ENCODE results near the gene C20orf96. TPM values are rescaled to one million over a fixed set of nuclear protein-coding genes. Genes with fewer than 3 reads are reported as not detected.

The C20orf96 gene
- polyA plus RNA-seq, 1 donor from 2014 or later, result 10.9 TPM

DNA sequence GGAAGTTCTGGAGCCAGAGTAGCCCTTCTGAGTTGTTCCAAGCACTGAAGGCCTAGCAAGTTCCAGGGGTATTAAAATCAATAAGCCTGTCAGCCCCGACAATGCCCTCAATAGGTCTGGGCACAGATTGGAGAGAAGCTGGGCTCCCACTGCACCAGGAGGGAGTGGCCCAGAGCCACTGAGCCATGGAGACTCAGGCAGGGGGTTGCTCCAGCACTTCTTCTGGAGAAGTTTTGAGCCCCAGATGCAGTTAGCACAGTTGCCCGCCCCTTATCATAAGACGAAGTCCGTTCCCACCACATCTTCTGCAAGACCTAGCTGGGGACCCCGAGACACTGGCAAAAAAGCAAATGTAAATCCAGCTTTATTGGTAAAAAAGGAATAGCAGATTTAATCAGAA, 20.0 kb downstream of the C20orf96 start:
- no peak overlapping the region for H3K27ac ChIP-seq (ENCODE audit: low read length)

More for the DNA sequence above, 20.0 kb downstream of the C20orf96 start:
- Histone ChIP-seq H3K9ac (ENCODE audit: low read length) (no peak overlapping the region), H3K9me3 (ENCODE audit: low read length) (no peaks in the 10 kb centered on the region), H3K4me3 (ENCODE audit: low read length) (no peak overlapping the region), H3F3A (ENCODE audit: insufficient read depth, low read length, poor library complexity, severe bottlenecking) (no peaks in the 10 kb centered on the region), H3K79me2 (replicated peaks; ENCODE audit: insufficient read depth, low read length) (no peaks in the 10 kb centered on the region), H3K36me3 (ENCODE audit: insufficient read depth, low read length) (no peaks in the 10 kb centered on the region), H3K9me2 (ENCODE audit: insufficient read depth, low read length) (no peaks in the 10 kb centered on the region), H3K4me2 (ENCODE audit: low read length) (no peak overlapping the region), H3K27me3 (ENCODE audit: insufficient read depth, low read depth, low read length) (no peaks in the 10 kb centered on the region), H2AFZ (ENCODE audit: low read depth, low read length) (no peak overlapping the region), H4K20me1 (ENCODE audit: insufficient read depth) (no peaks in the 10 kb centered on the region)
- TF ChIP-seq CTCF (IDR thresholded peaks at IDR 0.05; ENCODE audit: poor library complexity, severe bottlenecking) (no peak), MXI1 (conservative IDR thresholded peaks at IDR 0.05; ENCODE audit: poor library complexity, severe bottlenecking) (no peak), EP300 (conservative IDR thresholded peaks at IDR 0.05; ENCODE audit: poor library complexity, severe bottlenecking) (no peak), RAD21 (conservative IDR thresholded peaks at IDR 0.05) (no peak), EZH2 (IDR thresholded peaks at IDR 0.05; ENCODE audit: borderline replicate concordance, insufficient read depth, low read length, poor library complexity, severe bottlenecking) (no peak), POLR2AphosphoS5 (IDR thresholded peaks at IDR 0.05) (no peak), TAF1 (IDR thresholded peaks at IDR 0.05; ENCODE audit: low read depth) (no peak), SMC3 (conservative IDR thresholded peaks at IDR 0.05; ENCODE audit: poor library complexity) (no peak), REST (IDR thresholded peaks at IDR 0.05; ENCODE audit: borderline replicate concordance) (no peak)

All from neural cell (in vitro differentiated cells).